HG03060 (cell line): ENCODE measurements around the gene PPP1R13L.

ENCODE experiments used
- ATAC-seq: cut with Tn5 transposase; IDR thresholded peaks from one replicate; pipeline ENCODE4 v1.9.1; 2021; ENCODE audit warnings: low read depth, moderate number of reproducible peaks; ENCODE audit not compliant: unreplicated experiment

PPP1R13L gene

DNA sequence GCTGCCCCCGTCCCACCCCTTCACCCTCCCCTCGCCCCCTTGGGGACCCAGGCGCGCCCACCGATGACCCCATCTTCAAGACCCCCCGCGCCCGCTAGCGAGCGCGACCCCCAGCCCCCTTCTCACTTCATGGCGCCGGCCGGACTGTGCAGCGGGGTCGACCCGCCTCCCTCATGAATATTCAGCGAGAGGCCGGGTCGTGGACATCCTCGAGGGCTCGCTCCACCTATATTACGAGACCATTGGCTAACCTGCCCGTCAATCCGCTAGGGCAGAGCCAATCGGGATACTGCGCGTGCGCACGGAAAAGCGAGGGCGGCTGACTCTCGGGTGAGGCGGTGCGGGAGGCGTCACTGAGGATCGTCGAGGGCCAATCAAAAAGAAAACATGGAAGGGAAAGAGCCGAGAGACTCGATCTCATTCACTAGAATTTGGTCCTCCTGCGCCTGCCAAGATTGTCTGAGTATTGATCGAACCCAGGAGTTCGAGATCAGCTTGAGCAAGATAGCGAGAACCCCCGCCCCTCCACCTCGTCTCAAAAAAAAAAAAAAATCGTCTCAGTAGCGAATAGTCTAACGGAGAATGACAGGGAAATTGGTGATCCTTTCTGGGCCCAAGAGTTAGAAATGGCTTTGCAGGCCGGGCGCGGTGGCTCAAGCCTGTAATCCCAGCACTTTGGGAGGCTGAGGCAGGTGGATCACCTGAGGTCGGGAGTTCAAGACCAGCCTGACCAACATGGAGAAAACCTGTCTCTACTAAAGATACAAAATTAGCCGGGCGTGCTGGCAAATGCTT lies 34.3 kb downstream of the PPP1R13L start, which contains the start of gene ERCC2:
TSS of gene ERCC2 (minus strand) at position 164 of the 795 bp plus-strand sequence. CDS start at position 131, 33 bp downstream.
- ATAC-seq, result peak; percentile 72

DNA sequence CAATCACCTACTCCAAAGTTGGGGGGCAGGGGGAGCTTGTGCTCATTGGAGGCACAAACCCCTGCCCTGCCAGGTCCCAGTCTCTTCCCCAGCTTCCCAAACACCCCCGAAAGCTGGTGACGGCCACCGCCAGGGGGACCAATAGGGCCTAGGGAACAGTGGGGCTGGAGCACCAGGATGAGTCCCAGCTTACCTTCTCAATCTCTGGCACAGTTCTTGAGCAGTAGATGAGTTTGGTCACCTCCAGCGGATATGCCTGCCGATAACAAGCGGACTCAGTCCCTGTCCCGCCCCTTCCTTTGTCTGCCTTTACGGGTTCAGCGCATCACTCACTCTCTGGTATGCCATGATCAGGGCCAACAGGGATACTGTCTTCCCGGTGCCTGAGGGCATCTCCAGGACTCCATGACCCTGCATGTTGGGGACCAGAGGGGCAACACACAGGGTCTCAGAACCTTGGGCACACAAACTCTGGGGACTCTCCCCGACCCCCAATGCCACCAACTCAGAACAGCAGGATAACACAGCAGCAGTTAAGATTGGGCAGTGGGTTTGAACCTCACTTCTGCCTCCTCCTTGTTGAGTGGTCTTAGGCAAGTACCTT lies 36.0 kb downstream of the PPP1R13L start:
- ATAC-seq, result no peak

GRCh38 chr19:45368127-45368526 lies 36.7 kb downstream of the PPP1R13L start:
- ATAC-seq, result no peak

- ATAC-seq, result no peak
Measured at GRCh38 chr19:45364696-45365095, 40.2 kb downstream of the PPP1R13L start.

DNA sequence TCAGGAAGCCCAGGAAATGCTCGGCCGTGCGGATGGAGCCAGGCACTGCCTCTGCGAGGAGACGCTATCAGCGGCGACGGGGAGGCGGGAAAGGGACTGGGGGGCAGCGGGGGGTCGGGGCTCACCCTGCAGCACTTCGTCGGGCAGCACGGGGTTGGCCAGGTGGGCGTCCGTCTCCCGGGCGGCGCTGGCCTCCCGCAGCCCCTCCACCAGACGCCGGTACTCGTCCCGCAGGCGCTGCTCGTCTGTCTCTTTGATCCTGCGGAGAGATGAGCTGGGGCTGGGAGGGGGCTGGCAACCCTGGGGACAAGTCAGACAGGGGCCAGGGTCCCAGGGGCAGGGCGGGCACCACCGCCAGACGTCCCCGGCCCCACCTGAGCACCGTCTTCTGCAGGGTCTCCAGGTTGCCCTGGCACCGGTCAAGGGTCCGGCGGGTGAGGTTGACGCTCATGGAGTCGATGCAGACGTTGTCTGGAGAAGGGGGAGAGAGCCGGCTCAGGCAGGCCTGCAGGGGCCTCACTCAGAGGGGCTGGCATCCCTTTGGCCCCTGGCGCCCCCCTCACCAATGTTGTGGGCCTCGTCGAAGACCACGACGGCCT lies 40.9 kb downstream of the PPP1R13L start:
- ATAC-seq, result no peak

- ATAC-seq, result no peak
Measured at GRCh38 chr19:45362291-45362690, 42.6 kb downstream of the PPP1R13L start.

- no peak for ATAC-seq
Measured at GRCh38 chr19:45361608-45362007, 43.3 kb downstream of the PPP1R13L start.

DNA sequence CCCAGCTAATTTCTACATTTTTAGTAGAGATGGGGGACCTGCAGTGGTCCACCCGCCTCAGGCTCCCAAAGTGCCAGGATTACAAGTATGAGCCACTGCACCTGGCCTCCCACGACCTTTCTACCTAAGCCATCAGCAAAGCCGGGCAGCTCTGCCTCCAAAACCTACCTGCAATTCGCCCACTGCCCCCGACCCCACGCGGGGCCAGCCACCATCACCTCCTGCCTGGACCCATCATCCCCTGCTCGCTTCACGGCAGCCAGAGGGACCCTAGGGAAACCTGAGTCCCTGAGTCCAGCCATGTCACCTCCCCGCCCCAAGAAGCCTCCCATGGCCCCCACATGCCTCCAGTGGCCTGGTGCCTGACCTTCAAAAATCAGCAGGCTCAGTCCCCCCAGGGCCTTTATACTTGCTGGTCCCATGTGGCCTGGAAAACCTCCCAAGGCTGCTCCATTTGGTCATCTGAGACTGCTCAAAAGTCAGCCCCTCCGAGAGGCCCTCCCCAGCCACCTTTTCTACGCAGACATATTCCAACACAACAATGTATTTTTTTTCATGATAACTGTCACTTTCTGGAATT lies 46.6 kb downstream of the PPP1R13L start:
- no peak for ATAC-seq

DNA sequence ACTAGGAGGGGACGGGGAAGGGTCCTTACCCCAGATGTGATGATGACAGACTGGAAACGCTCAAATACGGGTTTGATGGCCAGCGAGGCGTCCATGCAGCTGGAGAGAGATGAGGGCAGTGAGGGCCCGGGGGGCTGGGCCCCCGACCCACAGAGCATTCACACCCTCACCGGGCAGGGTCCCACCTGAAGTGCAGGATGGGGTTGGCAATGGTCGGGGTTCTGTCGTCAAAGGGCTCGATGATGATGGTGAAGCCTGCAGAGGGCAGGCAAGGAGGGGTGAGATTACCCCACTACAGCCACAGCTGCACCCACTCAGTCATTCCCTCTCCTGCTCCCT lies 47.5 kb downstream of the PPP1R13L start:
- ATAC-seq, result no peak

DNA sequence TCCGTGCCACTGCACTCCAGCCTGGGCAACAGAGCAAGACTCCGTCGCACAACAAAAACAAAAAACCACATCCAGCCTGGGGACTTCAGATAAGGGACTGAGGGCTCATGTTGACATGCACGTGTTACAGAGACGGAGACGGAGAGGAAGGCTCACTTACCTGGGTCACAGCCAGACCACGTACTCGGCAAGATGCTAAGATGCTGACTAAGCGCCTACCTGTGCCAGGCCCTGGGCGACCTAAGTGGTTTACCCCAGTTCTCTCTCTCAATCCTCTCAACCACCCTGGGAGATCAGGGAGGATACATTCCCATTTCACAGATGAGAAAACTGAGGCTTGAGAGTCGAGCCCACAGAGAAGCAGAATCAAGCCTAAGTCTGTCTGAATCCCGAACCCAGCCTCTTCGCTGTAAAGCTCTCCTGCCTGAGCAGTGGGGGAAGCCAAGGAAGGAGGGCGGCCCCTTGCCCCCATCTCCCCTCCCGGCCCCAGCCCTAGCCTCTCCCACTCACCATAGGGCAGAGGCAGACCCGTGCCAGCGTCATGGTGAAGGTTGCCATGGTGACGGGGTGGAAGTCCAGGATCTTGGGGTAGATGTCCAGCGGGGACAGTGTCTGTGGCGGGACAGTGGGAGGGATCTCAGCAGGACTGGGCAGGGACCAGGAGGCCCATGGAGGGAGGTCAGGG lies 48.0 kb downstream of the PPP1R13L start:
- no peak for ATAC-seq

DNA sequence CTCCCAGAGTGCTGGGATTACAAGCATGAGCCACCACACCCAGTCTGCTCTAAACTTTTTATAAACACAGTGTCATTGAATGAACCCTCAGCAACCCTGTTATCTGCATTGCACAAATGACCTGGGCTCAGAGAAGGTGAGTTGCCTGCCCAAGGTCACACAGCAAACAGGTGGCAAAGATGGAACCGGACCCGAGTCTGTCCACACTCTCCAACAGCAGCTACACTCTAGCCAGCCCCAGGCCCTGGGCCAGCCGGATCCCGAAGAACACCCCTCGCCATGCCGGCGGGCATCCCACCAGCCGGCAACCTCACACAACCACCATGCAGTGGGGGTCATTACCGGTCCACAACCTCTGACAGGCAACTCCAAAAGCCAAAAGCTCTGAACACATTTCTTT lies 49.0 kb downstream of the PPP1R13L start:
- ATAC-seq, result no peak

GRCh38 chr19:45355402-45355801 lies 49.5 kb downstream of the PPP1R13L start:
- ATAC-seq, result no peak

- no peak for ATAC-seq
Measured at GRCh38 chr19:45354241-45354842, 50.5 kb downstream of the PPP1R13L start.

GRCh38 chr19:45352914-45353796 lies 51.7 kb downstream of the PPP1R13L start:
- no peak for ATAC-seq

DNA sequence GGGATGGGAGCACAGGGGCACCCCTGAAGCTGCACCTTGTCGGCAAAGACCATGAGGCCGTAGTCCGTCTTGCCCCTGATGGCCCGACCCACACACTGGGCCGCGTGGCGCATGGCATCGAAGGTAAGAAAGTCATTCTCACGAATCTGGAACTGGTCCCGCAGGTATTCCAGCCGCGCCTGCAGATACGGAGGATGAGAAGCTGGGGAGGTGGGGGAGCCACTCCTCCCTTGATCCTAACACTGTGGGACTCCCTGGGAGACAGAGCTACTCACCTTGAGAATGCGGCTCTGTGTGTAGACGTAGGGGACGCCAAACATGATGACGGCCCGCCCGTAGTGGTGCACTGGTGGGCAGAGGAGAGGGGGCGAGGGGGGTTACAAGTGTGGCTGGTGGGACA lies 52.4 kb downstream of the PPP1R13L start:
- ATAC-seq, result no peak

- no peak for ATAC-seq
Measured at GRCh38 chr19:45352062-45352461, 52.8 kb downstream of the PPP1R13L start.

- ATAC-seq, result no peak
Measured at GRCh38 chr19:45351401-45351952, 53.4 kb downstream of the PPP1R13L start.

DNA sequence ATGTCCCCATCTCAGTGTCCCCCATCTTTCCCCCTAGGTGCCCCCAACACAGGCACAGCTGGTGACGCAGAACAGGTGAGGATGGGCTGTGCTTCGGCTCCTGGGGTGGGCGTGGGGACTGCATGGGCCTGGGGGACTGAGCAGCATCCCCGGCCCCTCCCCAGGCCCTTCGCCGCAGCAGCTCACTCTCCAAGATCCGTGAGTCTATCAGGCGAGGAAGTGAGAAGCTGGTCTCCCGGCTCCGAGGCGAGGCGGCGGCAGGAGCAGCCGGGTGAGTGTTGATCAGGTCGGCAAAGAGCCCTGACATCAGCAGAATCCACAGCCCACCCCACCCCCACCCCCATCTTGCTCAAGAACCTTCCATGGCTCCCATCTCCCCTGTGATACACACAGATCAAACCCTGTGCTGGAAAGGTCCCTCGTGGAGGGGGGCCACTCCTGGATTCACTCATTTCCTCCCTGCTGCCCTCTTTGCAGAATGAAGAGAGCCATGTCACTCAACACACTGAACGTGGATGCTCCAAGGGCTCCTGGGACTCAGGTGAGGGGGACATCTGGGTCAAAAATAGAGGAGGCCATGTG lies 54.3 kb downstream of the PPP1R13L start:
- ATAC-seq, result no peak

GRCh38 chr19:45349430-45349941 lies 55.4 kb downstream of the PPP1R13L start:
- no peak for ATAC-seq
